Duodenal mucosa (tissue), 2 donors: ENCODE results near the gene RIPOR2.
"Not testable (repeated sequence)": the region's sequence is repeated elsewhere in the genome, so short reads cannot be mapped to it uniquely, and the experiment has no call there.

Experiments used
- H3K27ac ChIP-seq: one replicate; pipeline ENCODE4 v1.7.0; 2013; ENCODE audit warnings: low read depth, low read length
- H3K27me3 ChIP-seq, 2 donors: one replicate each; pipeline ENCODE4 v1.7.0; 2013; ENCODE audit warnings: low read length in 2 of 2, control low read depth in 1 of 2; ENCODE audit not compliant: insufficient read depth in 2 of 2, control insufficient read depth in 1 of 2
- H3K36me3 ChIP-seq, 2 donors: one replicate each; pipeline ENCODE4 v1.7.0; 2013; ENCODE audit warnings: low read length in 2 of 2, control low read depth in 1 of 2; ENCODE audit not compliant: insufficient read depth in 2 of 2, control insufficient read depth in 1 of 2
- H3K4me1 ChIP-seq, 2 donors: one replicate each; pipeline ENCODE4 v1.7.0; 2013; ENCODE audit warnings: low read length in 2 of 2, control low read depth in 1 of 2; ENCODE audit not compliant: insufficient read depth in 2 of 2, control insufficient read depth in 1 of 2
- H3K4me3 ChIP-seq, 2 donors: one replicate each; pipeline ENCODE4 v1.7.0; 2013; ENCODE audit warnings: low read length in 2 of 2, low read depth in 1 of 2
- H3K9ac ChIP-seq, 2 donors: one replicate each; pipeline ENCODE4 v1.7.0; 2013; ENCODE audit warnings: low read length in 2 of 2, low read depth in 1 of 2
- H3K9me3 ChIP-seq, 2 donors: one replicate each; pipeline ENCODE4 v1.7.0; 2013; ENCODE audit warnings: low read length in 2 of 2, control low read depth in 1 of 2; ENCODE audit not compliant: control insufficient read depth in 1 of 2

Gene RIPOR2

GRCh38 chr6:24916496-24916895 is 19.3 kb downstream of the RIPOR2 start:
- Histone ChIP-seq H3K27ac (no peak overlapping the region), H3K27me3 (peaks cover 5 to 9% of the 10 kb centered on the region in 2 donors), H3K36me3 (no peaks in the 10 kb centered on the region), H3K4me3 (no peak overlapping the region), H3K9me3 (no peaks in the 10 kb centered on the region), H3K9ac (no peak overlapping the region), H3K4me1 (peaks cover 0 to 5% of the 10 kb centered on the region in 2 donors)

- no peaks in the 10 kb centered on the region for H3K9me3 ChIP-seq
- peaks cover under 1 to 8% of the 10 kb centered on the region in 2 donors for H3K4me1 ChIP-seq
- H3K36me3 ChIP-seq = no peaks in the 10 kb centered on the region
- H3K27me3 ChIP-seq = peaks cover 12 to 15% of the 10 kb centered on the region in 2 donors
- H3K4me3 ChIP-seq = no peak overlapping the region
- H3K27ac ChIP-seq = no peak overlapping the region
- H3K9ac ChIP-seq = no peak overlapping the region
These were observed 20.1 kb downstream of the RIPOR2 start for GRCh38 chr6:24915641-24916040.

GRCh38 chr6:24914082-24914481 is 21.7 kb downstream of the RIPOR2 start:
- not testable (repeated sequence) for H3K27ac ChIP-seq, H3K4me3 ChIP-seq, H3K36me3 ChIP-seq, H3K9ac ChIP-seq, H3K9me3 ChIP-seq
- H3K27me3 ChIP-seq = peaks cover 26% of the 10 kb centered on the region in 2 donors
- H3K4me1 ChIP-seq = peaks cover 15 to 23% of the 10 kb centered on the region in 2 donors

GRCh38 chr6:24911796-24912382 is 23.9 kb downstream of the RIPOR2 start:
- Histone ChIP-seq H3K9ac (no peak overlapping the region), H3K4me1 (peaks cover 15 to 26% of the 10 kb centered on the region in 2 donors), H3K9me3 (no peaks in the 10 kb centered on the region), H3K36me3 (no peaks in the 10 kb centered on the region), H3K27me3 (peaks cover 29 to 30% of the 10 kb centered on the region in 2 donors), H3K27ac (no peak overlapping the region), H3K4me3 (peak overlapping the region in 1 of 2 donors; percentile 68)

- H3K4me1 ChIP-seq = peaks cover 15 to 26% of the 10 kb centered on the region in 2 donors
- H3K9me3 ChIP-seq = no peaks in the 10 kb centered on the region
- H3K27me3 ChIP-seq = peaks cover 29 to 30% of the 10 kb centered on the region in 2 donors
- H3K9ac ChIP-seq = no peak overlapping the region
- no peaks in the 10 kb centered on the region for H3K36me3 ChIP-seq
- H3K4me3 ChIP-seq = peak overlapping the region; percentile 66 to 68
- no peak overlapping the region for H3K27ac ChIP-seq
These were observed 24.6 kb downstream of the RIPOR2 start for GRCh38 chr6:24910961-24911725.

- no peaks in the 10 kb centered on the region for H3K36me3 ChIP-seq
- no peak overlapping the region for H3K27ac ChIP-seq
- H3K4me1 ChIP-seq = peaks cover 15 to 26% of the 10 kb centered on the region in 2 donors
- peaks cover 29 to 30% of the 10 kb centered on the region in 2 donors for H3K27me3 ChIP-seq
- H3K9me3 ChIP-seq = no peaks in the 10 kb centered on the region
- no peak overlapping the region for H3K9ac ChIP-seq
- peak overlapping the region; percentile 66 to 68 for H3K4me3 ChIP-seq
These were observed 25.3 kb downstream of the RIPOR2 start for GRCh38 chr6:24910331-24910960.

- no peaks in the 10 kb centered on the region for H3K36me3 ChIP-seq
- H3K9me3 ChIP-seq = no peaks in the 10 kb centered on the region
- H3K4me1 ChIP-seq = peaks cover 15 to 26% of the 10 kb centered on the region in 2 donors
- H3K9ac ChIP-seq = no peak overlapping the region
- peaks cover 29 to 30% of the 10 kb centered on the region in 2 donors for H3K27me3 ChIP-seq
- H3K4me3 ChIP-seq = peak overlapping the region; percentile 66 to 68
- H3K27ac ChIP-seq = no peak overlapping the region
These were observed 26.2 kb downstream of the RIPOR2 start for GRCh38 chr6:24909241-24910216.

- Histone ChIP-seq H3K27me3 (peaks cover 29 to 30% of the 10 kb centered on the region in 2 donors), H3K4me1 (peaks cover 15 to 26% of the 10 kb centered on the region in 2 donors), H3K4me3 (no peak overlapping the region), H3K36me3 (no peaks in the 10 kb centered on the region), H3K9me3 (no peaks in the 10 kb centered on the region), H3K27ac (no peak overlapping the region), H3K9ac (no peak overlapping the region)
These were observed 27.1 kb downstream of the RIPOR2 start for GRCh38 chr6:24908650-24909035.

GRCh38 chr6:24907919-24908649 is 27.7 kb downstream of the RIPOR2 start:
- no peak overlapping the region for H3K27ac ChIP-seq
- H3K4me3 ChIP-seq = no peak overlapping the region
- H3K4me1 ChIP-seq = peaks cover 15 to 26% of the 10 kb centered on the region in 2 donors
- H3K9me3 ChIP-seq = no peaks in the 10 kb centered on the region
- no peaks in the 10 kb centered on the region for H3K36me3 ChIP-seq
- H3K27me3 ChIP-seq = peaks cover 29 to 30% of the 10 kb centered on the region in 2 donors
- H3K9ac ChIP-seq = no peak overlapping the region
